PC-9 (cell line): Measurements from ENCODE around the gene SEC14L6.

Experiments
- CTCF ChIP-seq: fragments of 200-600 bp; sonication (generic); conservative IDR thresholded peaks from 2 replicates; pipeline ENCODE4 v1.6.1; 2017; ENCODE audit warnings: mixed run types, antibody characterized with exemption, mild to moderate bottlenecking, moderate library complexity
- EZH2 ChIP-seq: fragments of 200-600 bp; sonication (generic); IDR thresholded peaks from 2 replicates; pipeline ENCODE4 v1.8.0; 2017; ENCODE audit warnings: antibody characterized with exemption, low read depth

- TF ChIP-seq EZH2 (no peak), CTCF (no peak)
Observed at GRCh38 chr22:30516273-30516672, 30.3 kb downstream of the SEC14L6 start.
